ENCODE results near the gene HIPK2.

Gene HIPK2

DNA sequence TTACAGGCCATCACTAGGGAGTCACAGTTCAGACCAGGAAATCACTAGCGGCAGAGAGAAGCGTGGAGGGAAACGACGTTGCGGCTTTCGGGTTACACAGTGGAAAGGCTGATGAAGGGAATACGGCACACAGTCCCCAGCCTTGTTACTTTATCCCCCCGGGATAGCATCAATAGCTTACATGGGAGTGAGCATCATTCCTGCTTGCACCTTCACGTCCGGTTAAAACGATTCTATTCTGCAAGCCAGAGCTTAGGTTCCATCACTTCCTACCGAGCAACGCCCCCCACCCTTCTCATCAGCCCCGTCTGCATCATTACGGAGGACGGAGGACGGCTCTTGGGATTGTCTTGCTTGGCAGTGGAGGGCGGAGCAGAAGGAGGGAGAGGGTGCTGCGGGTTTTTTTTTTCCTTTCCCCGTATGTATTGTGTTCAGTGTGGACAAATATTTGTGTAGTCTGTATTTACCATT is 129.4 kb downstream of the HIPK2 start:
- Mint-ChIP-seq H3K4me3 (peak overlapping the region; percentile 63), H3K36me3 (ENCODE audit: low read depth) (peaks cover 10% of the 10 kb centered on the region), H3K27me3 (peaks cover 8% of the 10 kb centered on the region), H3K9me3 (no peaks in the 10 kb centered on the region), H3K4me1 (ENCODE audit: low read depth) (peaks cover 62% of the 10 kb centered on the region), H3K27ac (no peak overlapping the region)
- intact Hi-C loops (cut with micrococcal nuclease) = loop anchor here (2.0 to 10.0 kb wide), 5 partner anchors 49 to 296 kb away; partner anchors contain the start of gene TBXAS1

DNA sequence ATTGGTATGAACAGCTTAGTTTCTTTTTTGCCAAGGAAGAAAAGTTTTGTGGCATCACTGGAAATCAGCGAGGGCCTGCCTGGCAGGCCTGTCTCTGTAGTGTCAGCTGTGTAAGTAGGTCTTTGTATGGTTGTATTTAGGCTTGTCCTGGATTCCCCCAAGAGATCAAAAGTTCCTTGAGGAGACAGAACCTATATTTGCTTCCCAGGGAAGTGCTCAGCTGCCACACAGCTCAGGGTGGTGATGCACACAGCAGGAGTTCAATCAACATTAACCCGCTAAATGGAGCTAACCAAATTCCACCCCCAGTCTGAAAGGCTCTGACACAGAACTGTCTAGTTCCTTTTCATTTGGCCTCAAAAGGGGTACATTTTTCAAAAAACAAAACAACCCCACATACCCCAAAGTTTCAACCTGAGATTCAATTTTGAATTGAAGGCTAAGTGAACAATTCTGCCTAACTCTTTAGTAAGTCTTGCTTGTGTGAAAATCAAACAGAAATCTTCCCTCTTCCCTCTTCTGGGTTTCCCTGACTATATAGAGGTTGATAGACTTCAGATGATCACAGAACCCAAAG is 129.9 kb downstream of the HIPK2 start:
- peak overlapping the region; percentile 39 for H3K4me3 Mint-ChIP-seq
- H3K9me3 Mint-ChIP-seq = no peaks in the 10 kb centered on the region
- peaks cover 60% of the 10 kb centered on the region for H3K4me1 Mint-ChIP-seq (ENCODE audit: low read depth)
- H3K27me3 Mint-ChIP-seq = peaks cover 8% of the 10 kb centered on the region
- no peak overlapping the region for H3K27ac Mint-ChIP-seq
- intact Hi-C loops (cut with micrococcal nuclease) = loop anchor here (2.0 to 10.0 kb wide), 7 partner anchors 49 to 355 kb away; partner anchors contain the start of genes HIPK2 and TBXAS1
- peaks cover 10% of the 10 kb centered on the region for H3K36me3 Mint-ChIP-seq (ENCODE audit: low read depth)

DNA sequence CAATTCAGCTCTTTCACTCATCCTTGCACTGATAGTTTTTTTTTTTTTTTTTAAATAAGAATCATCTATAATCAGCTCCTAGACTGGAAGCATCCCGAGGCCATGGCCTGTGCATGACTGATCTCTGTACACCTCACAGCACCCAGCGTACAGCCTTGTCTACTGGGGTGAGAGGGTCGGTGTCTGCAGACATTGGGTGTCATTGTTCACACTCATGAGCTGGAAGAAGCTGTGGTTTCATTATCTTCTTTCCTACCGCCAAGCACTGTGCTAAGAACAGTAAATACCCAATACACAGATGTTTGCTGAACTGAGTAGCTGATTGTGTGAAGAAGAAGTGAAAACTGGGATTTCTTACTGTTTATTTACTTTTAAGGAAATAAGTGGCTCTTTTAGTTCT is 130.7 kb downstream of the HIPK2 start:
- no peak overlapping the region for H3K27ac Mint-ChIP-seq
- no peaks in the 10 kb centered on the region for H3K9me3 Mint-ChIP-seq
- H3K27me3 Mint-ChIP-seq = peaks cover 8% of the 10 kb centered on the region
- H3K36me3 Mint-ChIP-seq (ENCODE audit: low read depth) = peaks cover 10% of the 10 kb centered on the region
- intact Hi-C loops (cut with micrococcal nuclease) = loop anchor here (2.0 to 10.0 kb wide), 6 partner anchors 50 to 356 kb away; partner anchors contain the start of gene HIPK2
- no peak overlapping the region for H3K4me3 Mint-ChIP-seq
- H3K4me1 Mint-ChIP-seq (ENCODE audit: low read depth) = peaks cover 56% of the 10 kb centered on the region

DNA sequence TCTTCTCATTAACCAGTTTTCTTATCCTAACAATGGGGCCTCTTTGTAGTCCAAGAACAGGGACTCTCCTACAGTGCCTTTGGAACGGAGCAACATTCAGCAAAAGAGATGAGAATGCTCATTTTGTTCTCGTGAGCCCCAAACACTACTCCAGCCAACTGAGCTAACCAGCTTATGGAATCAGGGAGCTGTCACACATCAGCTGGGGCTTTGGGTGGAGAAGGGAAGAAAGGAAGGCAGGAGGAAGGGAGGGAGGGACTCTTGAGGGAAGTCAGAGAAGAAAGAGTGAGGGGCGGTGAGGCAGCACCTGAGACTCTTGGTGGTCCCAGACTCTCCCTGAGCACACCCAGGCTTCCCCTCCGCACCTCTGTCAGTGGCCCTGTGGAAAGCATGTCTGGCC is 131.2 kb downstream of the HIPK2 start:
- H3K36me3 Mint-ChIP-seq (ENCODE audit: low read depth) = peaks cover 10% of the 10 kb centered on the region
- no peaks in the 10 kb centered on the region for H3K9me3 Mint-ChIP-seq
- H3K27me3 Mint-ChIP-seq = peaks cover 8% of the 10 kb centered on the region
- H3K27ac Mint-ChIP-seq = no peak overlapping the region
- H3K4me1 Mint-ChIP-seq (ENCODE audit: low read depth) = peaks cover 55% of the 10 kb centered on the region
- no peak overlapping the region for H3K4me3 Mint-ChIP-seq
- intact Hi-C loops (cut with micrococcal nuclease) = loop anchor here (2.0 to 10.0 kb wide), 6 partner anchors 51 to 356 kb away; partner anchors contain the start of gene HIPK2

DNA sequence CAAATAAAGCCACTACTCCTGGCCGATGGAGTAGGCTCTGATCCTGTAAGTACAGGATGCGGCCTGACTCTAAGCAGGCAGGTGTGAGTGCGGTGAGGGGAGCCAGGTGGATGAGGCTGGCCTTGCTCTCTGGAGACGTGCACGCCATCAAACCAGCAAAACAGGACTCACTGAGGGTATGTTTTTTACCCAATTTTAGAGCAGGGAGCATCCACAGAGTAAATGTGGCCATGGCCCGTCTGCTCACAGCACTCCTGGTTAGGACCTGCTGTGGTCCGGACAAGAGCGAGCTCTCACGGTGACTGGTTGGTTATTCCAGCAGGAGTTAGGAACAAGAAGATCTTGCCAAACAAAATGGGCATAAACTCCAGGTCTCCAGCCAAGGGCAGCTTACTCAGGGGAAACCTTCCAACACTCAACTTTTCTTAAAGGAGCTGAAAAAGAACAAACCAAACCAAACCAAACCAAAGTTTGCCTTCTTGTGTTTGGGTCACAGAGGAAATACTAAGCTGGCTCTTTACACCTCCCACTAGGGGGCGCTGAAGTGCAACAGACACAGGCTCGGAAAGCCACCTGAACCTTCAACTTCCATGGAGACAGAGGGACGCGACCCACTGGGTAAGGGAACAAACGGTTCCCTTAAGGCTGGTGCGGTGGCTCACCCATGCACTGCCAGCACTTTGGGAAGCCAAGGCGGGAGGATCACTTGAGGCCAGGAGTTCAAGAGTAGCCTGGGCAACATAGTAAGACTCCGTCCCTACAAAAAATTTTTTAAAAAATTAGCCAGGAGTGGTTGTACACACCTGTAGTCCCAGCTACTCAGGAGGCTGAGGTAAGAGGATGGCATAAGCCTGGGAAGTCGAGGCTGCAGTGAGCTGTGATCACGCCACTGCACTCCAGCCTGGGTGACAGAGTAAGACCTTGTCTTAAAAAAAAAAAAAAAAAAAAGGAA is 131.9 kb downstream of the HIPK2 start:
- intact Hi-C loops (cut with micrococcal nuclease) = loop anchor here (2.0 to 10.0 kb wide), 6 partner anchors 51 to 357 kb away; partner anchors contain the start of gene HIPK2
- Mint-ChIP-seq H3K36me3 (ENCODE audit: low read depth) (peaks cover 10% of the 10 kb centered on the region), H3K4me1 (ENCODE audit: low read depth) (peaks cover 52% of the 10 kb centered on the region), H3K27ac (no peak overlapping the region), H3K27me3 (peaks cover 3% of the 10 kb centered on the region), H3K9me3 (no peaks in the 10 kb centered on the region), H3K4me3 (no peak overlapping the region)

DNA sequence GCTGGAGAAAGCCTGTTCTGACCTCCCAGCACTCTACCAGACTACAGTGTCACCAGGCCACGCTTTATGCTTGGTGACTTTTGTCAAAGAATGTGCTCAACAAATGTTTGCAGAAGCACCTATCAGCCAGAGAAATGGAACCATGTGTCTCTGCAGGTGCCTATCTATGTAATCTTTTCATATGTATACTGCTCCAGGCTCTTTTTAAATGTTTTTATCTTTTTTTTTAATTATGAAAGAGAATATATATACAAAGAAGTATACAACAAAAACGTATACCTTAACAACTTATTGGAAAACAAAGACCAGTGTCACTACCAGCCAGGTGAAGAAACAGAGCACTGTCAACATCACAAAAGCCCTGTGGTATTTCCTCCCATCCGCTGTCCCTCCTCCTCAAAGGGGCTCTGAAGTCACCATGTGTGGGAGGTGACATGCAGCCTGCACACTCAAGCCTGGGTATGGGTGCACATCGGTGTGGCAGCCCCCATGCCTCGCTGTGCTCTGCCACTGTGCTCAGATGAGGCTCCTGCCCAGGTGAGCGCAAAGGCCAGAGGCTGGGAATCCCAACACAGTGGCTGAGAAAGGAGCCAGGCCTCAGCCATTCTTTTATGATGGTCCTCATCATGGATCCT is 133.7 kb downstream of the HIPK2 start:
- no peaks in the 10 kb centered on the region for H3K27me3 Mint-ChIP-seq
- peaks cover 50% of the 10 kb centered on the region for H3K4me1 Mint-ChIP-seq (ENCODE audit: low read depth)
- intact Hi-C loops (cut with micrococcal nuclease) = loop anchor here (10.0 kb wide), 3 partner anchors 81 to 301 kb away; no protein-coding TSS in a partner anchor
- H3K9me3 Mint-ChIP-seq = no peaks in the 10 kb centered on the region
- peaks cover 10% of the 10 kb centered on the region for H3K36me3 Mint-ChIP-seq (ENCODE audit: low read depth)
- H3K4me3 Mint-ChIP-seq = no peak overlapping the region
- H3K27ac Mint-ChIP-seq = no peak overlapping the region

DNA sequence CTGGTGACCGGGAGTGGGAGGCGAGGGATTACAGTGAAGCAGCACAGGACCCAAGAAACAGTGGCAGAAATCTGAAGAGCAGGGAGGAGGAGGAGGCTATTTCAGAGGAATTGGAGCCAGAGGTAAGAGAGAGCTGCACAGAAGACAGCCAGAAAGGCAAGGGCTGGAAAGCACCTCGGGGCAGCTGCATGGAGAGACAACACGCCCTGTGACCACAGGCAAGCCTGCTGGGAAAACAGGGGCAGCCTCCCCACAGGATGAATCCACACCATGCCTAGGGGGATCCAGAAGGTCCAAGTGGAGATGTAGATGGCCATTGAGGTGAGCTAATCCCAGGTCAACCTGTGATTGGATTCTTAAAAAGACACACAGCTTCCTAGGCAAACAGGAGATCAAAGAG is 135.5 kb downstream of the HIPK2 start:
- intact Hi-C loops (cut with micrococcal nuclease) = loop anchor here (10.0 kb wide), 3 partner anchors 83 to 303 kb away; no protein-coding TSS in a partner anchor
- H3K9me3 Mint-ChIP-seq = no peaks in the 10 kb centered on the region
- peaks cover 17% of the 10 kb centered on the region for H3K36me3 Mint-ChIP-seq (ENCODE audit: low read depth)
- H3K4me3 Mint-ChIP-seq = no peak overlapping the region
- H3K27me3 Mint-ChIP-seq = no peaks in the 10 kb centered on the region
- H3K4me1 Mint-ChIP-seq (ENCODE audit: low read depth) = peaks cover 48% of the 10 kb centered on the region
- no peak overlapping the region for H3K27ac Mint-ChIP-seq

DNA sequence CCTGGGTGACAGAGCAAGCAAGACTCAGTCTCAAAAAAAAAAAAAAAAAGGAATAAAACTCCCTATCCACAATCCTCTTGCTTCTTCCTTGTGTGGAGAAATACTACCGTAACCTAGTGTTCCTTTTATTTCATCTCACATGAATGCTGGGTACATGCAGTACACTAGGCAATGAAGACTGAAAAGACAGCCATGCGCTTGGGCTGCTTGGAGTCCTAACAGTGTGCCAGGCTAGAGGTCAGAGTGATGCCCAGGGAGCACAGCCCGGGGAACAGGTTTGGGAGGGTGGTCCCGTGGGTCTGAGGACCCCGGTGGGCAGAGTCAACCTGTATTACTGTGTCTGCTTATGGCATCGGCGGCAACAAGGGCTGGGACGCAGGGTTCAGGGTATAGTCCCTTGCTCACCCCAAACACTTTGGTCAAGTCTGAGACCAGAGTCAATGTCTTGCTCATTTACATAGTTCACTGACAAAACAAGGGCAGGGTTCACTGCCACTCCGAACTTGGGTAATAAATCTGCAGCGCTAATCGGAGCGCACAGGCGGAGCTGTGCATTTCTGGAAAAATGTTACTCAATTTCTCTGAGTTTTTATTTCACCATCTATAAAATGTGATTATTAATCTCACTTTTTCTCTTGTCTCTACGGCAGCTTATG is 136.3 kb downstream of the HIPK2 start:
- peaks cover 48% of the 10 kb centered on the region for H3K4me1 Mint-ChIP-seq (ENCODE audit: low read depth)
- intact Hi-C loops (cut with micrococcal nuclease) = loop anchor here (10.0 kb wide), 3 partner anchors 83 to 303 kb away; no protein-coding TSS in a partner anchor
- H3K9me3 Mint-ChIP-seq = no peaks in the 10 kb centered on the region
- H3K27me3 Mint-ChIP-seq = no peaks in the 10 kb centered on the region
- H3K4me3 Mint-ChIP-seq = no peak overlapping the region
- H3K36me3 Mint-ChIP-seq (ENCODE audit: low read depth) = peaks cover 25% of the 10 kb centered on the region
- no peak overlapping the region for H3K27ac Mint-ChIP-seq

DNA sequence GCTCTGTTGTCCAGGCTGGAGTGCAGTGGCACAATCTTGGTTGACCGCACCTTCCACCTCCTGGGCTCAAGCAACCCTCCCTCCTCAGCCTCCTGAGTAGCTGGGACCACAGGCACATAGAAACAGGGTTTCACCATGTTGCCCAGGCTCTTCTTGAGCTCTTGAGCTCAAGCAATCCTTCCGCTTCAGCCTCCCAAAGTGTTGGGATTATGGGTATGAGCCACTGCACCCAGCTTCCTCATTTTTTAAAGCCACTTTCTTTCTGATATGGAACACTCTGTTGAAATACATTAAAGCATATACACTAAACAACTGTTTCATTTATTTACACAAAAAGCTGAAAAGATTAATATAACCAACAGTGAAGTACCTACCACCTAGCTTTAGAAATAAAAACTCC is 137.1 kb downstream of the HIPK2 start:
- Mint-ChIP-seq H3K4me3 (no peak overlapping the region), H3K36me3 (ENCODE audit: low read depth) (peaks cover 33% of the 10 kb centered on the region), H3K9me3 (no peaks in the 10 kb centered on the region), H3K27me3 (no peaks in the 10 kb centered on the region), H3K4me1 (ENCODE audit: low read depth) (peaks cover 48% of the 10 kb centered on the region), H3K27ac (no peak overlapping the region)
- intact Hi-C loops (cut with micrococcal nuclease) = loop anchor here (10.0 kb wide), 3 partner anchors 84 to 304 kb away; no protein-coding TSS in a partner anchor

DNA sequence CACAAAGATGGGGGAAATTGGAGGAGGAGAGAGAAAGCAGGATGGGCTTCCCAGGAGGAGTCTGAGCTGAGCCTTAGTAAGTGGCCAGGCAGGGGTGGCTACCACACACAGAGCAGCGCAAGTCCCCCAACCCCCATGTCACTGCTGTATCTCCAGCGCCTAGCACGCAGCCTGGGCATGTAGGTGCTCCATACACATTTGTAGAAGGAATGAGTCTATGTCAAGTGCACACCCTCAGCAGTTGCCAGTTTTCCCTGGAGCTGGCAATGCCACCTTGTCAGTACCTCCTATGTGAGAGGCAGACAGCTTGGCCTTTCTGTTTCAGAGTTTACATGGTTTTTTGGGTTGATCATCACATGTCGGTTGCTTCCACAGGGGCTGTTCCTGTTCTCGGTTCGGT is 138.2 kb downstream of the HIPK2 start:
- Mint-ChIP-seq H3K4me1 (ENCODE audit: low read depth) (peaks cover 50% of the 10 kb centered on the region), H3K27ac (no peak overlapping the region), H3K27me3 (no peaks in the 10 kb centered on the region), H3K36me3 (ENCODE audit: low read depth) (peaks cover 28% of the 10 kb centered on the region), H3K9me3 (no peaks in the 10 kb centered on the region), H3K4me3 (no peak overlapping the region)
- intact Hi-C loops (cut with micrococcal nuclease) = no loop called here

DNA sequence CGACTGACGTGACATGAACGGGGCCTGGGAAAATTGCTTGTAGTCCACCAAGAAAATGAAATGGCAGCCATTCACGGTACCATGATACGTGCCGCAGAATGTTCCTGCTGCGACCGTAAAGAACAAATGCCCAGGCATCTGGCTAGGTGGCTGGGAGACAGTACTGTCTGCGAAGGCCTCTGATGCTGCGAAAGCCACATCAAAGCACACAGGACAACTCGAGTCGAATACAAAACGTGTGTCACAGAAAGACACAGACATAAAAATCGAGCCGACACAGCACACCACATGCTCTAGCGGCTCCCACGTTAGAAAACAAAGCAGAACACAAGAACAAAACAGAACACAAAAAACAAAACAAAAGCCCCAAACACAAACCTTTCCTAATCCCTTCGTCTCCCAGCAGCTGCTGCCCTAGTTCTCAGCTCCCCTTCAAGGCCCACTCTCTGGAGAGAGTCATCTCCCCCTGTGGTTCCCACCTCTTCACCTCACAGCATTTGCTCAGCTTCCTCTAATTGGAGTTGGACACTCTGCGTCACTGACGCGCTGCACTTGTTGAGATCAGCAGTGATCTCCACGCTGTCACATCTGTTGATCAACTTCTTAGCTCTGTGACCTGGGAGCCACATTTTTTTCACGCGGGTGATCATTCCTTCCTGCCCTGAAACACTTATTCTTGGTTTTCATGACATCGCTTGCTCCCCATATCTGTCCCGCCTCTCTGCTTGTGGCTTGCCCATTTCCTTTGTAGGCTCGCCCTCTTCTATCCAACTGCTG is 142.1 kb downstream of the HIPK2 start:
- intact Hi-C loops (cut with micrococcal nuclease) = no loop called here
- H3K4me1 Mint-ChIP-seq (ENCODE audit: low read depth) = peaks cover 44% of the 10 kb centered on the region
- no peak overlapping the region for H3K4me3 Mint-ChIP-seq
- H3K36me3 Mint-ChIP-seq (ENCODE audit: low read depth) = peaks cover 39% of the 10 kb centered on the region
- no peaks in the 10 kb centered on the region for H3K27me3 Mint-ChIP-seq
- no peaks in the 10 kb centered on the region for H3K9me3 Mint-ChIP-seq
- no peak overlapping the region for H3K27ac Mint-ChIP-seq

DNA sequence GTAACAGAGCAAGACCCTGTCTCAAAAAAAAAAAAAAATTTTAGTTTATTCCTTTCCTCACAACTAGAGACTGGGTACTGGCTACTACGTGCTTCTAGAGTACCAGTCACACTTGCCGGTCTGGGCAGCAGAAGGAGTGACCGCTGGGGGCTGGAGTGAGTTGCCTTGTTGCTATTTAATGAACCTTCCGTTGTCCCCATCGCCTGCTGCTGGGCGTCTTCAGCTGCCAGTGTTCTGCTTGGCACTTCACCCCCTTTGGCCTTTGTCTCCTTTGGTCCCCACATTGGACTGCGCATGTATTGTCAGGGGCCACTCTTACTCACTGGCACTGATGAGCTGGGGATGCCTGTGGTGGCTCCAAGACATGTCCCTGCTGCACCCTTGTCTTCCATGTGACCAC is 143.7 kb downstream of the HIPK2 start:
- intact Hi-C loops (cut with micrococcal nuclease) = no loop called here
- no peak overlapping the region for H3K27ac Mint-ChIP-seq
- H3K4me1 Mint-ChIP-seq (ENCODE audit: low read depth) = peaks cover 41% of the 10 kb centered on the region
- H3K4me3 Mint-ChIP-seq = no peak overlapping the region
- H3K9me3 Mint-ChIP-seq = no peaks in the 10 kb centered on the region
- H3K27me3 Mint-ChIP-seq = no peaks in the 10 kb centered on the region
- peaks cover 53% of the 10 kb centered on the region for H3K36me3 Mint-ChIP-seq (ENCODE audit: low read depth)
